NCI-H1105 treated with DMSO at 0.1 percent for 48 hours (cell line): ENCODE results near the gene GHSR.

Source experiments
- DNase-seq: peaks from one replicate; lab custom pipeline; 2025; lab: John Stamatoyannopoulos, UW

GHSR gene

GRCh38 chr3:172438186-172438585 is 10.1 kb downstream of the GHSR start:
- DNase-seq = no peak

- no peak for DNase-seq
Measured at GRCh38 chr3:172437713-172438112, 10.5 kb downstream of the GHSR start.

GRCh38 chr3:172415323-172415722 is 32.9 kb downstream of the GHSR start:
- DNase-seq = no peak

- DNase-seq = no peak
Measured at GRCh38 chr3:172411478-172411947, 36.7 kb downstream of the GHSR start.

- DNase-seq = no peak
Measured at GRCh38 chr3:172410702-172411477, 37.4 kb downstream of the GHSR start.

- no peak for DNase-seq
Measured at GRCh38 chr3:172407872-172408271, 40.4 kb downstream of the GHSR start.

- DNase-seq = no peak
Measured at GRCh38 chr3:172405914-172406313, 42.3 kb downstream of the GHSR start.

GRCh38 chr3:172404237-172404962 is 43.9 kb downstream of the GHSR start:
- DNase-seq = no peak

- no peak for DNase-seq
Measured at GRCh38 chr3:172402892-172403643, 45.2 kb downstream of the GHSR start.

GRCh38 chr3:172402090-172402489 is 46.2 kb downstream of the GHSR start:
- DNase-seq = no peak

GRCh38 chr3:172398484-172398883 is 49.8 kb downstream of the GHSR start:
- no peak for DNase-seq

GRCh38 chr3:172397716-172398405 is 50.4 kb downstream of the GHSR start:
- no peak for DNase-seq

- DNase-seq = no peak
Measured at GRCh38 chr3:172396400-172396799, 51.9 kb downstream of the GHSR start.

GRCh38 chr3:172394692-172395091 is 53.6 kb downstream of the GHSR start:
- no peak for DNase-seq
